IPS DF 6.9 (cell line): ENCODE measurements around the gene SLC16A13.

ENCODE experiments used
- DNase-seq: peaks from one replicate; pipeline ENCODE4 v3.0.0-alpha.2; 2013; ENCODE audit warnings: low read depth, low spot score
- H3K27ac ChIP-seq: one replicate; pipeline ENCODE4 v1.5.1; 2013; ENCODE audit warnings: low read length, control low read depth
- H3K27me3 ChIP-seq: 2 replicates; pipeline ENCODE4 v1.6.1; 2013; ENCODE audit warnings: mild to moderate bottlenecking, low read length; ENCODE audit not compliant: control insufficient read depth, insufficient read depth
- H3K36me3 ChIP-seq: 2 replicates; pipeline ENCODE4 v1.6.1; 2013; ENCODE audit warnings: low read length; ENCODE audit not compliant: control insufficient read depth, insufficient read depth
- H3K4me1 ChIP-seq: 2 replicates; pipeline ENCODE4 v1.6.1; 2013; ENCODE audit warnings: low read length; ENCODE audit not compliant: control insufficient read depth, insufficient read depth
- H3K4me3 ChIP-seq: 2 replicates; pipeline ENCODE4 v1.5.1; 2013; ENCODE audit warnings: mild to moderate bottlenecking, low read length
- H3K9me3 ChIP-seq: 2 replicates; pipeline ENCODE4 v1.6.1; 2013; ENCODE audit warnings: low read length, inconsistent platforms; ENCODE audit not compliant: control insufficient read depth, insufficient read depth
- WGBS: extraction: QIAGEN DNeasy Blood & Tissue Kit; methylation state at CpG from one replicate; pipeline ENCODE4 v1.1.7; 2013; ENCODE audit warnings: mixed read lengths, missing lambda C conversion rate; ENCODE audit not compliant: insufficient read length, insufficient coverage; 5-methylcytosine and 5-hydroxymethylcytosine counted together

The SLC16A13 gene

DNA sequence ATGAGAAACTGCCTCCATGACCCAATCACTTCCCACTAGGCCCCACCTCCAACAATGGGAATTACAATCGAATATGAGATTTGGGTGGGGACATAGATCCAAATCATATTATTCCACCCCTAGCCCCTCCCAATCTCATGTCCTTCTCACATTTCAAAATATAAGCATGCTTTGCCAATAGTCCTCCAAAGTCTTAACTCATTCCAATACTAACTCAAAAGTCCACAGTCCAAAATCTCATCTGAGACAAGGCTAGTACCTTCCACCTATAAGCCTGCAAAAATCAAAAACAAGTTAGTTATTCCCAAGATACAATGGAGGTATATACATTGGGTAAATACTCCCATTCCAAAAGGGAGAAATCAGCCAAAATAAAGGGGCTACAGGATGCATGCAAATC, 31.4 kb downstream of the SLC16A13 start:
- Histone ChIP-seq H3K4me1 (no peaks in the 10 kb centered on the region), H3K27me3 (no peaks in the 10 kb centered on the region), H3K36me3 (no peaks in the 10 kb centered on the region), H3K27ac (no peak overlapping the region), H3K4me3 (no peak overlapping the region), H3K9me3 (no peaks in the 10 kb centered on the region)
- DNase-seq: no peak
- WGBS: no CpG with 5 or more reads among the region's 1 CpG

DNA sequence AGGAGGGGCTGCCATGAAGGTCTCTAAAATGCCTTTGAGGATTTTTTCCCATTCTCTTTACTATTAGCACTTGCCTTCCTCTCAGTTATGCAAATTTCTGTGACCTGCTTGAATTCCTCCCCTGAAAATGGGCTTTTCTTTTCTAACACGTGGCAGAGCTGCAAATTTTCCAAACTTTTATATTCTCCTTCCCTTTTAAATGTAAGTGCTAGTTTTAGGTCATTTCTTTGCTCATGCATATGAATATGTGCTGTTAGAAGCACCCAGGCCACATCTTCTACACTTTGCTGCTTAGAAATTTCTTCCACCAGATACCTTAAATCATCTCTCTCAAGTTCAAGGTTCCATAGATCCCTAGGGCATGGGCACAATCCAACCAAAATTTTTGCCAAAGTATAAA, 32.5 kb downstream of the SLC16A13 start:
- H3K4me3 ChIP-seq: no peak overlapping the region
- H3K4me1 ChIP-seq: no peaks in the 10 kb centered on the region
- H3K27ac ChIP-seq: no peak overlapping the region
- H3K9me3 ChIP-seq: no peaks in the 10 kb centered on the region
- H3K36me3 ChIP-seq: no peaks in the 10 kb centered on the region
- H3K27me3 ChIP-seq: no peaks in the 10 kb centered on the region
- WGBS: no CpG with 5 or more reads among the region's 1 CpG
- DNase-seq: no peak

DNA sequence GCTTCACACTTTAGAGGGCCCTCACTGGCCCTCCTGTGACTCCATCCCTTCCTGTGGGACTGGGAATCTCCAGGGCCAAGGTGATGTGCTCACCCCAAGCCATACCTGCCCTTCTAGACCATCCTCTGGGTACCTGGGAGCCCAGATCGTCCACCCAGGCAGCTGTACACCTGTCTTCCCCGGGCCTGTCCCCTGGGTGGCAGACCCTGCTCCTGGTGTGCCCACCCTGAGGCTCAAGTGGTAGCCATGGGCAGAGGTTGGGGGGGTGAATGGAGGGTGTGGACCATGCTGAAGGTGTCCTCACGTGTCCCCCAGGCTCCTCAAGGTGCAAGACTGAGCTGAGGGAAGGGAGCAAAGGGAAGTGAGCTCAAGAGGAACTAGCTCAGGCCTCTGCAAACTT, 34.9 kb downstream of the SLC16A13 start:
- no peak for DNase-seq
- no peaks in the 10 kb centered on the region for H3K36me3 ChIP-seq
- H3K9me3 ChIP-seq: no peaks in the 10 kb centered on the region
- H3K27ac ChIP-seq: no peak overlapping the region
- WGBS: no CpG with 5 or more reads among the region's 3 CpGs
- H3K4me3 ChIP-seq: no peak overlapping the region
- H3K27me3 ChIP-seq: no peaks in the 10 kb centered on the region
- no peaks in the 10 kb centered on the region for H3K4me1 ChIP-seq

DNA sequence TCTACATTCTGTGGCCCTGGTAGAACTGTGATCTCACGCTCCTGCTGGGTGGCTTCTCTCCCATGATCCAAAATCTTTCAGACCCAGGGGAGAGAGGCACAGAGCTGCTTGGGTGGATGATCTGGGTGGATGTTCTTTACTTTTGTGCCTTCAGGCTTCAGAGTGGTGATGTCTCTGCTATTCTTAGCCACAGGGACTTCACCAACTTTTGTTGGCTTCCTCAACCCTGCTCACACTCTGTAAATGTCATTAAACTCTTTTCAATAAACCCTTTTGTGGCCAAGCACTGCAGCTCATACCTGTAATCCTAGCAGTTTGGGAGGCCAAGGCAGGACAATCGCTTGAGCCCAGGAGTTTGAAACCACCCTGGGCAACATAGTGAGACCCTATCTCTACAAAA, 36.6 kb downstream of the SLC16A13 start:
- Histone ChIP-seq H3K27me3 (no peaks in the 10 kb centered on the region), H3K4me3 (no peak overlapping the region), H3K4me1 (no peaks in the 10 kb centered on the region), H3K9me3 (no peaks in the 10 kb centered on the region), H3K27ac (no peak overlapping the region), H3K36me3 (no peaks in the 10 kb centered on the region)
- no peak for DNase-seq
- no CpG with 5 or more reads among the region's 2 CpGs for WGBS

DNA sequence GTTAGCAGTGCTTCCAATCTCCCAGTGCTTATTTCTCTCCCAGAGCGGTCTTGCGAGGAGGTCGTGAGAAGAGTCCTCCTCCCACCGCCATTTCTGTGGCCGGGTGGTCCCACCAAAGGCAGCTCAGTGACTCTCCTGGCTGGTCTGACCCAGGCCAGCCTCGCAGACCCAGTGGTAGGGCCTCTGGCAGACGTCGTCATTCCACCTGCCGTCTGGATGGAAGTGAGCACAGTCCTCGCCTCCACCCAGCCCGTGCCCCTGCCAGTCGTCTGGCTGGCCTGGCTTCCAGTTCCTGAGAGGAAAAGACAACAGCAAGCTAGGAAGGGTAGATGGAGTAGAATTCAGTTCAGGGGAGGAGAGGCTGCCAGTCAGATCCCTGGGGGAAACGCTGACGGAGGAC, 39.1 kb downstream of the SLC16A13 start:
- Histone ChIP-seq H3K27me3 (no peaks in the 10 kb centered on the region), H3K9me3 (no peaks in the 10 kb centered on the region), H3K4me1 (no peaks in the 10 kb centered on the region), H3K36me3 (no peaks in the 10 kb centered on the region), H3K27ac (no peak overlapping the region), H3K4me3 (no peak overlapping the region)
- WGBS: no CpG with 5 or more reads among the region's 14 CpGs
- DNase-seq: no peak

DNA sequence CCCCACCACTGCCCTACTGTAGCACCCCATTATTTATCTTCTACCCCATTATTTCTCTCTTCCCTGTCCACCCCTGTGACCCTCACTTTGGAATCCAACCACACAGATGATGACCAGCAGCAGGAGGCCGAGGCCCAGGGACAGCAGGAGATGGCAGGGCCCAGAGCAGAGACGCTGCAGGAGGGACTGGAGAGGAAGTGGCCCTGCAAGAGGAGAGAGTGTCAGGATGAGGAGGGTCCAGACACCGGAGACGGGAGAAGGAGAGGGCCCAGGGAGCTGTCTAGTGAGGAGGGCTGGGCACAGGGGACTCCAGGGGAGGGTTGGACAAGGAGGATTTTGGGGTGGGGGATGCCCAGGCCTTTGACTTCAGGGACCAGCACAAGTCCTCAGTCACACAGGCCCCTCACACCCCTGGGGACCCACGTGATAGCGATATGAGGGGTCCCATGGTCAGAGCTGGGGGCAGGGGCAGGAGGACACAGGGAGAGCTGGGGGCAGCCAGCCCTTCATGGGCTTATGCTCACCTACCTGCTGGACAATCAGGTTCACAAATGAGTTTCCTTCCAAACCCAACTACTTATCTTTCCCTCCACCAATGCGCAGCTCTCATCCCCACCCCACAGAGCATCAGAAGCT, 42.2 kb downstream of the SLC16A13 start:
- no peak for DNase-seq
- H3K4me1 ChIP-seq: no peaks in the 10 kb centered on the region
- no peaks in the 10 kb centered on the region for H3K9me3 ChIP-seq
- no peak overlapping the region for H3K4me3 ChIP-seq
- H3K27ac ChIP-seq: no peak overlapping the region
- H3K27me3 ChIP-seq: no peaks in the 10 kb centered on the region
- no peaks in the 10 kb centered on the region for H3K36me3 ChIP-seq
- WGBS: no CpG with 5 or more reads among the region's 7 CpGs

DNA sequence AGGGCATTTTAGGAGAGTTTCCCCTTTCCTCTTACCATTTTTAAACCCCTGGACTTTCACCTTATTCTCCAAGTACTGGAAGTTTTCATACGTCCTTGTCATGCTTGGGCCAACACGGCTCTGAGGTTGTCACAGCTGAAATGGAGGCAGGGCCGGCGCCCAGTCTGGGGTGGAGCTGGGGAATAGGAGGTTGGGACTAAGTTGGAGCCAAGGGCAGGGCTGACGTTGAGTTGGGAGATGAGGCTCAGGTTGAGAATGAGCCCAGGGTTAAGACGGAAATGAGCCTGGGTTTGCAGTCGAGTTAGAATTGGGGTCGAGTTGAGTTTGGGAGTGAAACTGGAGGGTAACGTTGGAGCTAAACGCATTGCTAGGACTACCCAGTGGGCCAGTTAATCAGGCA, 42.9 kb downstream of the SLC16A13 start:
- DNase-seq: no peak
- Histone ChIP-seq H3K9me3 (no peaks in the 10 kb centered on the region), H3K27ac (no peak overlapping the region), H3K4me3 (no peak overlapping the region), H3K27me3 (no peaks in the 10 kb centered on the region), H3K36me3 (no peaks in the 10 kb centered on the region), H3K4me1 (no peaks in the 10 kb centered on the region)
- 100% methylated on average over 4 of the region's 10 CpGs for WGBS

DNA sequence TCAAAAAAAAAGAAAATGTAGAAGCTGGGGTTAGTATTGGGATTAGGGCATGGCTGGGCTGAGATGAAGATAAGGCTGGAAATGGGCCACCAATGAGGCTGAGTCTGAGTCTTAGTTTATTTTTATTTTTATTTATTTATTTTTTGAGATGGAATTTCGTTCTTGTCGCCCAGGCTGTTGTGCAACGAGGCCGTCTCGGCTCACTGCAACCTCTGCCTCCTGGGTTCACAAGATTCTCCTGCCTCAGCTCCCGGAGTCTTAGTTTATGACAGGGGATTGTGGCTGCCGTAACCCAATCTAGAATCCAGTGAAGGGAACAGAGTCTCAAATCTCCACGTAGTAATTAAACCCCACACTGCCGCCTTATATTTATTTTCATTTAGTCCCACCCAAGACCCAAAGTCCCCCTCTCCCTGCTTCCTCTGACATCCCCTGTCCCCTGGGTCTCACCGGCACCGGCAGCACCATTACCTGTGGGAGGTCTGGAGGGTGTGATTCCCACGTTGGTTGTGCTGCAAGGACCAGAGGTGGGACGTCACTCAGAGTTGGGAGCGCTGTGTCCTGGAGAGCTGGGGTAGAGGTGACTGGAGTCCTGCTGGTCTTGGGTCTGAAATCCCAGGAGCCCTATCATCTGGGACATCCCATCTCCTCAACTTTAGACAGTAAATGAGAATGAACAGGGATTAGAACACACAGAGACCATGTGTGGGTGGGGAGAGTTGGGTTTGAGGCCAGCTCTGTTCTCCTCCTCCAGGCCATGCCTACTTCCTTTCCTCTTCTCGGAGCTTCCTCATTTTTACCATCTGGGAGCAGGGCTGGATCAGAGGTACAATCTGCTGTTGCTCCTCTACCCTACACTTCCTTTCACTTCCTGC, 44.0 kb downstream of the SLC16A13 start, which contains the start of gene CLEC10A:
TSS of gene CLEC10A (minus strand) at position 671 of the 875 bp plus-strand sequence. CDS start 1,439 bp downstream, outside the sequence.
- no peak for DNase-seq
- H3K4me3 ChIP-seq: no peak within 1 kb of the TSS
- no peaks in the 10 kb centered on the region for H3K9me3 ChIP-seq
- WGBS: no CpG with 5 or more reads among the region's 15 CpGs
- no peaks in the 10 kb centered on the region for H3K4me1 ChIP-seq
- H3K27ac ChIP-seq: no peak within 1 kb of the TSS
- no peaks in the 10 kb centered on the region for H3K36me3 ChIP-seq
- no peaks in the 10 kb centered on the region for H3K27me3 ChIP-seq

DNA sequence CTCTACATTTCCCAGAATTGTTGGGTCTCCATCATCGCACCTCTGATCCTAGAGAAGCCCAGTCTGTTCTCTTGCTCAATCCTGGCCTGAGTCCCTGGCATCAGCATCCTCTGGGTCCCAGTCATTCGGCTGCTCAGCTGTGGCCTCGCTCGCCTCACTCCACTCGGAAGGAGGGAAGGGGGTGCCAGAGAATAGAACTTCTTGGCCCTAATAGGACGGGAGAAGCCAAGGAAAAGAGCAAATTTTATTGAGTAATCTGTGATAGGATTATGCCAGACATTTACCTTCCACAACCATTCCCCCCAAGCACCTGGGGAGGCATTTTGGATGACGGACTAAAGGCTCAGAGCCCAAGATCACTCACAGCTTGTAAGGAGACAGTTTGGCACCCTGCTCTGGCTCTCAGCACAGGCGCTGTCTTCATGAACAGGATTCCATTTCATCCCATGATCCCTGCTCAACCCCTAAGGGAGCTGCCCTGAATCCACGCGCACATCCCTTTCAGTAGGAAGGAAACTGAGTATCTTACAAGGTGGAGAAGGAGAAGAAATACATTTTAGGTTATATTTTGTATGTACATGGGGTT, 44.7 kb downstream of the SLC16A13 start:
- Histone ChIP-seq H3K27me3 (no peaks in the 10 kb centered on the region), H3K36me3 (no peaks in the 10 kb centered on the region), H3K9me3 (no peaks in the 10 kb centered on the region), H3K4me1 (no peaks in the 10 kb centered on the region), H3K27ac (no peak overlapping the region), H3K4me3 (no peak overlapping the region)
- DNase-seq: no peak
- no CpG with 5 or more reads among the region's 10 CpGs for WGBS

DNA sequence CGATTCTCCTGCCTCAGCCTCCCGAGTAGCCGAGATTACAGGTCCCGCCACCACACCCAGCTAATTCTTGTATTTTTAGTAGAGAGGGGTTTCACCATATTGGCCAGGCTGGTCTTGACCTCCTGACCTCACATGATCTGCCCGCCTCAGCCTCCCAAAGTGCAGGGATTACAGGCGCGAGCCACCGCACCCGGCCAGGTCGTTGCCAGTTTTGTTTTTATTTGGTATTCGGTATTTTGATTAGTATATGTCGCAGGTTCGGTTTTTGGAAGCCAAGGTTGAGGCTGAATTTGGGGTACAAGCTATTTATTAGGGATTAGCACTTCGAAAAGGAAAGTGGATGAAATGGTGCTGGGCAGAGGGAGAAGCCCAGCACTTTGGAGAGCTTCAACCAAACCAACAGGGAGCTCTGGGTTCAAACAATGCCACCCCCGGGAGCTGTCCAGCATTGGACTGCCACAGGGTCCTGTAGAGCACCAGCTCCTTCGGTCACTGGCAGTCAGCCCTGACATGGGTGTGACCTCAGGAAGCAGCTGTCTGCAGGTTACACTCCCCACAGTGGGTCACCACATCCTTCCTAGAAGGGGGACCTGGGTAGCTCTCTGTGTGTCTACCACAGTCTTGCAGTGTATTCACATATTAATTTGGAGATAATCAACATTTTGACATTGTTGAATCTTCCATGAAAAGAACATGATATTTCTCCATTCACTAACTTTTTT, 45.7 kb downstream of the SLC16A13 start:
- no peaks in the 10 kb centered on the region for H3K36me3 ChIP-seq

More for the DNA sequence above, 45.7 kb downstream of the SLC16A13 start:
- H3K27me3 ChIP-seq: no peaks in the 10 kb centered on the region
- 100% methylated on average over 3 of the region's 16 CpGs for WGBS
- H3K27ac ChIP-seq: no peak overlapping the region
- DNase-seq: no peak
- no peaks in the 10 kb centered on the region for H3K4me1 ChIP-seq
- H3K4me3 ChIP-seq: no peak overlapping the region
- no peaks in the 10 kb centered on the region for H3K9me3 ChIP-seq
